Keratinocyte (primary cell): ENCODE results near the gene FOXD3. TPM values are rescaled to one million over a fixed set of nuclear protein-coding genes. Genes with fewer than 3 reads are reported as not detected.

Source experiments
- DNase-seq: peaks from one replicate; pipeline ENCODE4 v3.0.0-alpha.2; 2011; ENCODE audit warnings: low read depth, missing footprints, low spot score
- FAIRE-seq: peaks from 2 replicates; lab custom pipeline; 2011; peaks lifted over from hg19 to GRCh38; lab: Jason Lieb, UNC
- H2AFZ ChIP-seq: 2 replicates; pipeline ENCODE4 v1.6.0; 2012; ENCODE audit warnings: low read length, control low read depth, inconsistent platforms; ENCODE audit not compliant: control insufficient read depth
- H3K27ac ChIP-seq: 2 replicates; pipeline ENCODE4 v1.5.1; 2011; ENCODE audit warnings: low read length; ENCODE audit not compliant: control insufficient read depth, insufficient read depth
- H3K27me3 ChIP-seq: 3 replicates; pipeline ENCODE4 v1.6.0; 2011; ENCODE audit warnings: low read length; ENCODE audit not compliant: control insufficient read depth, insufficient read depth; ENCODE audit errors: extremely low read depth
- H3K36me3 ChIP-seq, 2 experiments: 2 replicates in 1 of 2; 3 replicates in 1 of 2; pipeline ENCODE4 v1.5.1; 2011; ENCODE audit warnings: low read length in 2 of 2, mild to moderate bottlenecking in 1 of 2; ENCODE audit not compliant: control insufficient read depth in 2 of 2, insufficient read depth in 2 of 2; ENCODE audit errors: extremely low read depth in 1 of 2
- H3K4me1 ChIP-seq: 3 replicates; pipeline ENCODE4 v1.5.1; 2011; ENCODE audit warnings: low read length; ENCODE audit not compliant: control insufficient read depth, insufficient read depth; ENCODE audit errors: extremely low read depth
- H3K4me2 ChIP-seq: 3 replicates; pipeline ENCODE4 v1.6.0; 2011; ENCODE audit warnings: low read depth, low read length; ENCODE audit not compliant: control insufficient read depth, insufficient read depth; ENCODE audit errors: extremely low read depth
- H3K4me3 ChIP-seq, 3 experiments: fragments of 200-600 bp in 1 of 3; sonication (generic) in 1 of 3; 2 replicates in 2 of 3; 3 replicates in 1 of 3; pipeline ENCODE4 v1.5.1; 2011 to 2016; ENCODE audit warnings: low read length in 3 of 3, mild to moderate bottlenecking in 3 of 3, control low read depth in 2 of 3, inconsistent platforms in 1 of 3, low read depth in 1 of 3, mixed read lengths in 1 of 3, mixed run types in 1 of 3, moderate library complexity in 1 of 3; ENCODE audit not compliant: control insufficient read depth in 2 of 3, insufficient read depth in 2 of 3; ENCODE audit errors: extremely low read depth in 1 of 3
- H3K79me2 ChIP-seq: 2 replicates; pipeline ENCODE4 v1.6.0; 2012; ENCODE audit warnings: low read length; ENCODE audit not compliant: control insufficient read depth, insufficient read depth
- H3K9ac ChIP-seq: 3 replicates; pipeline ENCODE4 v1.6.0; 2011; ENCODE audit warnings: low read length; ENCODE audit not compliant: control insufficient read depth, insufficient read depth; ENCODE audit errors: extremely low read depth
- H3K9me1 ChIP-seq: 3 replicates; pipeline ENCODE4 v1.6.0; 2011; ENCODE audit warnings: low read length; ENCODE audit not compliant: control insufficient read depth, insufficient read depth; ENCODE audit errors: extremely low read depth
- H3K9me3 ChIP-seq: 2 replicates; pipeline ENCODE4 v1.5.1; 2012; ENCODE audit warnings: low read depth, low read length; ENCODE audit not compliant: control insufficient read depth
- H4K20me1 ChIP-seq: 3 replicates; pipeline ENCODE4 v1.6.0; 2011; ENCODE audit warnings: low read length; ENCODE audit not compliant: control insufficient read depth, insufficient read depth; ENCODE audit errors: extremely low read depth
- CTCF ChIP-seq, 3 experiments: IDR thresholded peaks in 1 of 3; conservative IDR thresholded peaks in 1 of 3; optimal IDR thresholded peaks in 1 of 3; 2 replicates in 2 of 3; 3 replicates in 1 of 3; pipeline versions ENCODE3 to v1.5.1; 2011; ENCODE audit warnings: low read length in 3 of 3, mild to moderate bottlenecking in 3 of 3, moderate library complexity in 2 of 3, control low read depth in 1 of 3, inconsistent platforms in 1 of 3; ENCODE audit not compliant: insufficient read depth in 2 of 3; ENCODE audit errors: extremely low read depth in 1 of 3
- EZH2 ChIP-seq: IDR thresholded peaks from one replicate; pipeline ENCODE4 v1.6.1; 2012; ENCODE audit warnings: inconsistent platforms, mild to moderate bottlenecking, low read length, moderate library complexity
- dilution Hi-C: fragments of 300-500 bp; cut with MboI; formaldehyde crosslinking; loops from one replicate; pipeline ENCODE4 v1.7.0; 2020; ENCODE audit warnings: low sequenced_read_pairs; ENCODE audit not compliant: extremely low pct_ligation_motif_present
- polyA minus RNA-seq, 3 experiments: library from RNA; depleted of rRNA, polyadenylated mRNA; stranded (reverse); fragments of >200 nt; gene quantifications; 1 replicate in 1 of 3; 2 replicates in 1 of 3; 3 replicates in 1 of 3; pipeline ENCODE4 v1.2.3, GENCODE V29; 2011
- polyA plus RNA-seq, 5 experiments: library from polyadenylated mRNA; depleted of rRNA in 3 of 5; stranded (reverse) in 3 of 5; stranded (forward) in 1 of 5; unstranded in 1 of 5; fragments of >200 nt; gene quantifications; 1 replicate in 1 of 5; 2 replicates in 3 of 5; 3 replicates in 1 of 5; pipeline versions ENCODE4 v1.2.1 to v1.2.3, GENCODE V29; 2011 to 2012; ENCODE audit warnings: missing spikeins in 2 of 5, low read depth in 1 of 5, low replicate concordance in 1 of 5

FOXD3 gene
- polyA plus RNA-seq (not detected in 3 replicates), polyA minus RNA-seq (not detected in 3 replicates)
- not detected for polyA plus RNA-seq (2011; ENCODE audit: low read depth)
- not detected in 2 replicates for polyA plus RNA-seq (2011; cell fraction: cytosol; rRNA removed)
- polyA plus RNA-seq (2011; cell fraction: nucleus; rRNA removed), result not detected in 2 replicates
- polyA plus RNA-seq (2012; ENCODE audit: low replicate concordance), result not detected in 2 replicates
- polyA minus RNA-seq (2011; cell fraction: cytosol; rRNA and poly(A)+ RNA removed), result not detected
- polyA minus RNA-seq (2011; cell fraction: nucleus; rRNA and poly(A)+ RNA removed), result not detected in 2 replicates

DNA sequence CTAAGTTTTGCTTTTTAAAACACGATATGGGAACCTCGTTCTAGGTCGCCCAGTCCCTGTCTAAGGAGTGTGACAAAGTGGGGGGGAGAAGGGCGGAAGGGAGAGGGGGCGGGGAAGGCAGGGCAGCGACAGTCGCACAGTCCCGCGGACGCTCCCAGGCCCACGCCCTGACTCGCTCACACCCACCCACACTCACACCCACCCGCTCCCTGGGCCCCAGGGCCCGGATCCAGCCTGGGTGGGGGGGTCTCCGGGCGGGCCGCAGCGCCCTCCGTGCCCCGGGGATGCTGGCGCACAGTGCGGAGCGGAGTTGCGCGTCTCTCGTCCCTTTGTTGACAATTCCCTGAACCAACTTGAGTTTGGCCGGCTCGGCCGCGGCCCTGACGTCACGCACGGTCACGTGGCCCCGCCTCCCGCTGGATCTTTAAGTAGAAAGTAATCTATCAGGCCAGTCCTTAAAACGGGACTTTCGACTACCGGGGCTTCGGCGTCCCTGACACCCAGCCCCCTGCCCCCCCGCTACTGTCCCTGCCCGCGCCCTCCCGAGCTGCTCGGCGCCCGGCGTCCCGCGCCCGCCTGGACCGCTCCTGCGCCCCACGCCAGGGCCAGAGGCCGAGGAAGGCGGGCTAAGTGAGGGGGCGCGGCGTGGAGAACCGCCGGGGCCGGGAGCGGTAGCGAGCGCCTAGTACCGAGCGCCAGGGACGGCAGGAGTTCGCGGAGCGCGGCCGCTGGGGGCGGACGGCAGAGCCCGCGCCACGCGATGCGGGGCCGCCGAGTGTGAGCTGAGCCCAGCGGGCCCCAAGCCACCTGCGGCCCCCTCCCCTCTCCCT lies at the start of gene FOXD3:
Gene FOXD3, plus strand, starts transcription at position 454 of the 830 bp plus-strand sequence. CDS start 492 bp downstream, outside the sequence.
- Histone ChIP-seq H3K9me3 (peaks cover 4% of the 10 kb centered on the region), H3K36me3 (no peaks in the 10 kb centered on the region), H4K20me1 (peaks cover under 1% of the 10 kb centered on the region), H3K9me1 (no peaks in the 10 kb centered on the region), H3K4me3 (peak within 1 kb of the TSS; percentile 34 to 54 (median 43)), H3K9ac (no peak within 1 kb of the TSS), H3K27me3 (peaks cover 94% of the 10 kb centered on the region), H3K79me2 (no peaks in the 10 kb centered on the region), H3K4me1 (peaks cover 5% of the 10 kb centered on the region), H3K27ac (no peak within 1 kb of the TSS), H3K4me2 (peak within 1 kb of the TSS; percentile 76), H2AFZ (peak within 1 kb of the TSS; percentile 22)
- TF ChIP-seq EZH2, result no peak
- no peak for TF ChIP-seq CTCF (optimal IDR thresholded peaks at IDR 0.05 in 1 of 3, IDR thresholded peaks at IDR 0.05 in 1 of 3, conservative IDR thresholded peaks at IDR 0.05 in 1 of 3; ENCODE audit: extremely low read depth in 1 of 3, insufficient read depth in 2 of 3, low read length in 3 of 3)
- DNase-seq, result no peak
- no peak for FAIRE-seq
- dilution Hi-C loops, result no loop called here

- H4K20me1 ChIP-seq, result no peaks in the 10 kb centered on the region
- dilution Hi-C loops, result no loop called here
- H3K36me3 ChIP-seq, result no peaks in the 10 kb centered on the region
- no peaks in the 10 kb centered on the region for H3K4me1 ChIP-seq
- FAIRE-seq (no peak), DNase-seq (no peak)
- TF ChIP-seq CTCF (optimal IDR thresholded peaks at IDR 0.05 in 1 of 3, IDR thresholded peaks at IDR 0.05 in 1 of 3, conservative IDR thresholded peaks at IDR 0.05 in 1 of 3; ENCODE audit: extremely low read depth in 1 of 3, insufficient read depth in 2 of 3, low read length in 3 of 3), result no peak
- TF ChIP-seq EZH2, result no peak
- no peak overlapping the region for H3K27ac ChIP-seq
- H3K79me2 ChIP-seq, result no peaks in the 10 kb centered on the region
- H3K27me3 ChIP-seq, result no peaks in the 10 kb centered on the region
- no peaks in the 10 kb centered on the region for H3K9me1 ChIP-seq
- H2AFZ ChIP-seq, result no peak overlapping the region
- no peak overlapping the region for H3K4me2 ChIP-seq
- no peak overlapping the region for H3K4me3 ChIP-seq
- H3K9me3 ChIP-seq, result no peaks in the 10 kb centered on the region
- H3K9ac ChIP-seq, result no peak overlapping the region
Observed at GRCh38 chr1:63272811-63273210, 49.6 kb upstream of the FOXD3 start.
